ENCODE results near the gene PLEKHG4. TPM values are rescaled to one million over a fixed set of nuclear protein-coding genes. Genes with fewer than 3 reads are reported as not detected.

The PLEKHG4 gene
- total RNA-seq, 4 donors from 2014 or later: 3.0 to 14.4 (median 6.1) TPM

DNA sequence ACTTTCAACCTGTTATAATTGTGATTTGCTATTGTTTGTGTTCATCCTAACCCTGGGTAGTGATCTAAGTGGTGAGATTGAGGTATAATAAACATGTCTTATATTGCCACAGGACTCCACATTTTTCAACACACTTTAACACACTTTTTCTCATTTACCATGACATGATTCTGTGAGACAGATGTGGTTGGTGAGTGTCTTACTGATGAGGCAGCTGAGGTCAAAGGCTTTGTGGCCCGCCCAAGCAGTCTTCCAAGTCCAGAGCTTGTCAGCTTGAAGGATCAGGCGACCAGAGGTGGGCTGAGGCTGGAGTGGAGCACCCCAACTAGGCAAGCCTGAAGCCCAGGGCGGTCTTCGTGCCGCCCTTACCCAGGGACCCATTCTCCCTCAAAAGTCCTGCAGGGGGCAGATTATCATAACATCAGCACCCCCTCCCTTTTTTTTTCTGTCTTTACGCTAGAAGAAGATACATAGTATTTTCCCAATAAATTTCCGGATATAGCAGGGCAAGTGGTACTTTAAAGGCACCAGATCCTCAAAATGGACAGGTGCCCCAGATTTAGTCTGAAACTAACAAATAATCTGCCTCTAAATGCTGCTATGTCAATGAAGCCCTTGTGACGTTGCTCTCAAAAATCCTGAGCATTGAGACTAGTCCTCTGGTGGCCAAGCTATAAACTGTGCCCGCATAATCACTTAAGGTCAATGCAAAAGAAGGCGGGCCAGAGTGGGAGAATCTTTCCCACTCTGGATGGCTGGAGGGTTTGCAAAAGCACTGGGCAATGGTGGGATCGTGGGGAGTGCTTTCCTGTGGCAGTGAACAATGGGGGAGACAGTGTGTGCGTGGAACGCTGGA lies 26.1 kb downstream of the PLEKHG4 start:
- ATAC-seq: no peak
- Histone ChIP-seq H3K27ac (no peak overlapping the region), H3K9me3 (no peaks in the 10 kb centered on the region), H3K4me1 (peaks cover 0 to 10% (median 0%) of the 10 kb centered on the region in 3 donors), H3K27me3 (no peaks in the 10 kb centered on the region), H3K36me3 (no peaks in the 10 kb centered on the region), H3K4me3 (no peak overlapping the region)
- 85 to 91% methylated on average over 7 to 12 of the region's 13 CpGs for WGBS, 2 donors (ENCODE audit: low coverage in 1 of 2)
- TF ChIP-seq POLR2AphosphoS5 (IDR thresholded peaks at IDR 0.05) (no peak), POLR2A (IDR thresholded peaks at IDR 0.05) (no peak), EP300 (IDR thresholded peaks at IDR 0.05) (no peak)
- TF ChIP-seq, protein P1, sequence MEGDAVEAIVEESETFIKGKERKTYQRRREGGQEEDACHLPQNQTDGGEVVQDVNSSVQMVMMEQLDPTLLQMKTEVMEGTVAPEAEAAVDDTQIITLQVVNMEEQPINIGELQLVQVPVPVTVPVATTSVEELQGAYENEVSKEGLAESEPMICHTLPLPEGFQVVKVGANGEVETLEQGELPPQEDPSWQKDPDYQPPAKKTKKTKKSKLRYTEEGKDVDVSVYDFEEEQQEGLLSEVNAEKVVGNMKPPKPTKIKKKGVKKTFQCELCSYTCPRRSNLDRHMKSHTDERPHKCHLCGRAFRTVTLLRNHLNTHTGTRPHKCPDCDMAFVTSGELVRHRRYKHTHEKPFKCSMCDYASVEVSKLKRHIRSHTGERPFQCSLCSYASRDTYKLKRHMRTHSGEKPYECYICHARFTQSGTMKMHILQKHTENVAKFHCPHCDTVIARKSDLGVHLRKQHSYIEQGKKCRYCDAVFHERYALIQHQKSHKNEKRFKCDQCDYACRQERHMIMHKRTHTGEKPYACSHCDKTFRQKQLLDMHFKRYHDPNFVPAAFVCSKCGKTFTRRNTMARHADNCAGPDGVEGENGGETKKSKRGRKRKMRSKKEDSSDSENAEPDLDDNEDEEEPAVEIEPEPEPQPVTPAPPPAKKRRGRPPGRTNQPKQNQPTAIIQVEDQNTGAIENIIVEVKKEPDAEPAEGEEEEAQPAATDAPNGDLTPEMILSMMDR (IDR thresholded peaks at IDR 0.05): no peak

DNA sequence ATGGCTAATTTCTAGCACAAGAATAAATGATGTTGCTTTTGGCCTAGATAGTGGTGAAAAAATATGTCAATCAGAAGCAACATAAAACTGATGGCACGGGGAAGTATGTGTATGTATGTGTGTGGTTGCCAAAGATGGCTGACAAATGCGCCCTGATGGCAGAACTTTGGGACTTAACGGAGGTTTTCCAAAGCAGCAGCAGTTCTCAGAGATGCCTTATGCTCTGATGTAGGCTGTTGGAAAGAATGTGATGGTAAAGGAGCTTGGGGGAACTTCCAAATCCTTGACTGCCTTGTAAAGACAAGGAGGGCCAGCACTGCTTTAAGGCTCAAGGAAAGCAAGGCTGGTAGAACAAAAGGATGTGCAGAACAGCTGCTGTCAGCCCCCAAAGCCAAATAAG lies 31.2 kb downstream of the PLEKHG4 start:
- Histone ChIP-seq H3K27me3 (peaks cover 7% of the 10 kb centered on the region), H3K4me3 (no peak overlapping the region), H3K9me3 (no peaks in the 10 kb centered on the region), H3K27ac (no peak overlapping the region), H3K36me3 (no peaks in the 10 kb centered on the region), H3K4me1 (no peaks in the 10 kb centered on the region)
- no peak for ATAC-seq
- TF ChIP-seq, protein P1 (IDR thresholded peaks at IDR 0.05): no peak
- TF ChIP-seq POLR2A (IDR thresholded peaks at IDR 0.05): no peak
- TF ChIP-seq POLR2AphosphoS5 (IDR thresholded peaks at IDR 0.05): no peak
- no peak for TF ChIP-seq EP300 (IDR thresholded peaks at IDR 0.05)
- WGBS, 2 donors (ENCODE audit: low coverage in 1 of 2): 82 to 92% methylated on average over 3 of the region's 3 CpGs

DNA sequence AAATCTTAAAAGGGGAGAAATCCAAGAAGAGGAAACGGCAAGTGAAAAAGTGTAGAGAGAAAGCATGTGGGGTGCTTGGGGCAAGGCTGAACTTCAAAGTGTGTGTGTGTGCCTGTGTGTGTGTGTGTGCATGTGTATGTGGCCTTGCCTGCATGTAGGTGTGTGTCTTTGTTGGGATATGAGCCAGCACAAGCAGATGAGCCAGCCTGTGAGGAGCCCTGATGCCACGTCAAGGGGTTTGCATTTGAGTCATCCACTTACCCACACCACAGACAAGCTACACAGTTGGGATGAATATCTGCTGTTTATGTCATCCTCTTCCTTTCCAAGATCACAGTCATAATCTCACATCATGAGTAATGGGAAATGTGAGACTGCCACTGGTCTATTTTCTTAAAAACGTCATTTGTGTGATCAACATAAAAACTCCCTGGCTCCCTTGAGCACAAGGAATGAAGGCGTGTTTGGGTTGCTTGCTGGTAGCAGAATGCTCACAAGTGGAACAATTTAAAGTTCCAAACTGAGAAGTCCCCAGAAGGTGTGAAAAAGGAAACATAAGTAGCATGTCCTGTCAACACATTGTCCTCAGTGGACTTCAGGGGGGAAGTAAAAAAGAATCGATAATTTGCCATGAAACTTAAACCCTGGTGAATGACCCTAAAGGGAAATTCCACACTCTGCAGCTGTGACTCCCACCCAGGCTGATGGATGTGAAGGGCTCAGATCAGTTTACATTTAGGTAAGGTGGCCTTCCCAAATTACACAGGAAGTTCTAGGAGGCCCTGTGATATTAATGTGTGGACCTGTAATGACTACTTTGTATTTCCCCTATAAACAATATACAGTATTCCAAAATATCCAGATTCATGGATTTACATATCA lies 32.5 kb downstream of the PLEKHG4 start:
- H3K36me3 ChIP-seq: no peaks in the 10 kb centered on the region
- WGBS, 2 donors (ENCODE audit: low coverage in 1 of 2): 8 to 49% methylated on average over 2 to 3 of the region's 5 CpGs
- H3K4me3 ChIP-seq: no peak overlapping the region
- peaks cover 17% of the 10 kb centered on the region for H3K27me3 ChIP-seq
- H3K4me1 ChIP-seq: no peaks in the 10 kb centered on the region
- H3K27ac ChIP-seq: peak overlapping the region in 3 of 4 donors; percentile 24 to 68 (median 63)
- H3K9me3 ChIP-seq: no peaks in the 10 kb centered on the region
- TF ChIP-seq POLR2A (IDR thresholded peaks at IDR 0.05): no peak
- no peak for TF ChIP-seq POLR2AphosphoS5 (IDR thresholded peaks at IDR 0.05)
- TF ChIP-seq, protein P1 (IDR thresholded peaks at IDR 0.05): no peak
- TF ChIP-seq EP300 (IDR thresholded peaks at IDR 0.05): no peak
- ATAC-seq: peak; percentile 92

DNA sequence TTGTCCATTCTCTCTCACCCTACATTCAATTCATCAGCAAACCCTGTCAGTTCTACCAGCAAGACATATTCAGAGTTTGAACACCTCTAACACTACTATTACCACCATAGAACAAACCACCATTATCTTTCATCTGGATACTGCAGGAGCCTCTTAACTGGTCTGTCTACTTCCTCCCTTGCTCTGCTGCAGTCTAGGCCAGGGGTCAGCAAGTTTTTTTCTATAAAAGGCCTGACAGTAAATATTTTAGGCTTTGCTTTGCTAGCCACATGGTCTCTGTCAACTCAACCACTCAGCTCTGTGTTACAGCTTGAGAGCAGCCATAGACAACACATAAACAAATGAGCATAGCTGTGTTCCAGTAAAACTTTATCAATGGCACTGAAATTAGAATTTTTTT lies 33.4 kb downstream of the PLEKHG4 start:
- TF ChIP-seq POLR2A (IDR thresholded peaks at IDR 0.05) (no peak), EP300 (IDR thresholded peaks at IDR 0.05) (no peak), POLR2AphosphoS5 (IDR thresholded peaks at IDR 0.05) (no peak)
- TF ChIP-seq, protein P1 (IDR thresholded peaks at IDR 0.05): no peak
- no peak overlapping the region for H3K4me3 ChIP-seq
- ATAC-seq: no peak
- H3K9me3 ChIP-seq: no peaks in the 10 kb centered on the region
- no peaks in the 10 kb centered on the region for H3K4me1 ChIP-seq
- peak overlapping the region in 1 of 4 donors; percentile 68 for H3K27ac ChIP-seq
- H3K27me3 ChIP-seq: peaks cover 21% of the 10 kb centered on the region
- H3K36me3 ChIP-seq: no peaks in the 10 kb centered on the region

All from gastroesophageal sphincter (tissue), 4 donors.